ENCODE results near the gene ASB13. TPM values are rescaled to one million over a fixed set of nuclear protein-coding genes. Genes with fewer than 3 reads are reported as not detected.

ASB13 gene
- polyA plus RNA-seq, 1 of the 3 experiments (the other 2 are of a cell fraction): 9.2 TPM

DNA sequence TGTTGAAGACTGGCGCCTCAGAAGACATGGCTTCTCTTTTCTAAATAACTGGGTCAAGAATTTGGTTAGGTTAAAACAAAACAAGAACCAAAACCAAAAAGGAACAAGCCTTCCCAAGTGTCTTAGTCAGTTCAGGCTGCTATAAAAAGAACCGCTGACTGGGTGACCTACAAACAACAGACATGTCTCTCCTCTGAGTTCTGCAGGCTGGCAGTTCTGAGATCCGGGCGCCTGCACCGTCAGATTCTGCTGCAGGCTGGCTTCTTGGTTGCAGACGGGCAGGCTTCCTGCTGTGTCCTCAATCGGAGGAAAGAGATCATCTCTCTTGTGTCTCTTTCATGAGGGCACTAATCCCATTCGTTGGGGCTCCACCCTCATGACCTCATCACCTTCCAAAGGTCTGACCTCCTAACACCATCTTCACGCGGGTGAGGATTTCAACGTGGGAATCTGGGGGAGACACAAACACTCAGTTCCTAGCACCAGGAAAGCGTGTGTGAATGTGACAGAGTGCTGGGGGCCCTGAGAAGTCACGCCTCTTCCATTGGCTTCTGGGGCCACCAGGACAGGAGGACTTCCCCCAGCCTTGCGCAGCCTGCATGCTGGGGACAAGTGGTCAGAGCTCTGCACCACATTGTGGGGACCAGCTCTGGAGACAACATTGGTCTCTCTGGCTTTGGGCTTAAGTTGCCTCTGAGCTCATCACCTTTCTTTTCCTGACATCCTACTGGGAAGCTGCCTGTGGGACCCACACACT is 63.1 kb downstream of the ASB13 start:
- TF ChIP-seq SIN3A (IDR thresholded peaks at IDR 0.05; ENCODE audit: borderline replicate concordance, low read depth, low read length) (no peak), EP300 (IDR thresholded peaks at IDR 0.05; ENCODE audit: borderline replicate concordance in 1 of 2, low read depth in 1 of 2, low read length in 1 of 2) (no peak), RFX5 (IDR thresholded peaks at IDR 0.05; ENCODE audit: low read length) (no peak), MEF2A (IDR thresholded peaks at IDR 0.05; ENCODE audit: borderline replicate concordance, low read depth) (no peak), GATA2 (CRISPR knock-in tag; IDR thresholded peaks at IDR 0.05) (no peak), FOSL2 (IDR thresholded peaks at IDR 0.05; ENCODE audit: borderline replicate concordance, low read depth) (no peak), FOXJ3 (CRISPR knock-in tag; IDR thresholded peaks at IDR 0.05) (no peak), EZH2phosphoT487 (IDR thresholded peaks at IDR 0.05; ENCODE audit: borderline replicate concordance, low read depth) (no peak), USF1 (IDR thresholded peaks at IDR 0.05; ENCODE audit: borderline replicate concordance, low read depth) (no peak), PBX3 (IDR thresholded peaks at IDR 0.05) (no peak), RXRA (IDR thresholded peaks at IDR 0.05; ENCODE audit: borderline replicate concordance, low read depth) (no peak), RCOR1 (IDR thresholded peaks at IDR 0.05; ENCODE audit: low read length) (no peak), GABPA (IDR thresholded peaks at IDR 0.05; ENCODE audit: low read depth) (no peak), IRF3 (IDR thresholded peaks at IDR 0.05; ENCODE audit: low read depth, low read length) (no peak), FOXM1 (IDR thresholded peaks at IDR 0.05; ENCODE audit: low read depth) (no peak), POLR2AphosphoS5 (IDR thresholded peaks at IDR 0.05; ENCODE audit: low read depth, low read length) (no peak), MXI1 (IDR thresholded peaks at IDR 0.05; ENCODE audit: low read depth, low read length) (no peak)
- TF ChIP-seq, protein P1, sequence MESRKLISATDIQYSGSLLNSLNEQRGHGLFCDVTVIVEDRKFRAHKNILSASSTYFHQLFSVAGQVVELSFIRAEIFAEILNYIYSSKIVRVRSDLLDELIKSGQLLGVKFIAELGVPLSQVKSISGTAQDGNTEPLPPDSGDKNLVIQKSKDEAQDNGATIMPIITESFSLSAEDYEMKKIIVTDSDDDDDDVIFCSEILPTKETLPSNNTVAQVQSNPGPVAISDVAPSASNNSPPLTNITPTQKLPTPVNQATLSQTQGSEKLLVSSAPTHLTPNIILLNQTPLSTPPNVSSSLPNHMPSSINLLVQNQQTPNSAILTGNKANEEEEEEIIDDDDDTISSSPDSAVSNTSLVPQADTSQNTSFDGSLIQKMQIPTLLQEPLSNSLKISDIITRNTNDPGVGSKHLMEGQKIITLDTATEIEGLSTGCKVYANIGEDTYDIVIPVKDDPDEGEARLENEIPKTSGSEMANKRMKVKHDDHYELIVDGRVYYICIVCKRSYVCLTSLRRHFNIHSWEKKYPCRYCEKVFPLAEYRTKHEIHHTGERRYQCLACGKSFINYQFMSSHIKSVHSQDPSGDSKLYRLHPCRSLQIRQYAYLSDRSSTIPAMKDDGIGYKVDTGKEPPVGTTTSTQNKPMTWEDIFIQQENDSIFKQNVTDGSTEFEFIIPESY (IDR thresholded peaks at IDR 0.05; ENCODE audit: borderline replicate concordance, low read depth): no peak
- TF ChIP-seq, protein P2, sequence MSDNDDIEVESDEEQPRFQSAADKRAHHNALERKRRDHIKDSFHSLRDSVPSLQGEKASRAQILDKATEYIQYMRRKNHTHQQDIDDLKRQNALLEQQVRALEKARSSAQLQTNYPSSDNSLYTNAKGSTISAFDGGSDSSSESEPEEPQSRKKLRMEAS (IDR thresholded peaks at IDR 0.05; ENCODE audit: low read depth): no peak
- TF ChIP-seq, protein P3, sequence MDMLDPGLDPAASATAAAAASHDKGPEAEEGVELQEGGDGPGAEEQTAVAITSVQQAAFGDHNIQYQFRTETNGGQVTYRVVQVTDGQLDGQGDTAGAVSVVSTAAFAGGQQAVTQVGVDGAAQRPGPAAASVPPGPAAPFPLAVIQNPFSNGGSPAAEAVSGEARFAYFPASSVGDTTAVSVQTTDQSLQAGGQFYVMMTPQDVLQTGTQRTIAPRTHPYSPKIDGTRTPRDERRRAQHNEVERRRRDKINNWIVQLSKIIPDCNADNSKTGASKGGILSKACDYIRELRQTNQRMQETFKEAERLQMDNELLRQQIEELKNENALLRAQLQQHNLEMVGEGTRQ (IDR thresholded peaks at IDR 0.05; ENCODE audit: borderline replicate concordance, low read depth, low read length): no peak
- H3K27ac ChIP-seq (ENCODE audit: low read depth in 2 of 2, low read length in 1 of 2): no peak overlapping the region
- ChIA-PET POLR2A (no interaction called here), CTCF (interaction anchor here (1.4 kb wide), 1 partner anchor 20 kb away, joined by 5 read pairs; no protein-coding TSS in a partner anchor)
- no peaks in the 10 kb centered on the region for H3K79me2 ChIP-seq (ENCODE audit: insufficient read depth)
- H2AFZ ChIP-seq (ENCODE audit: low read depth): no peak overlapping the region
- no peaks in the 10 kb centered on the region for H4K20me1 ChIP-seq (ENCODE audit: insufficient read depth)
- H3K4me2 ChIP-seq: no peak overlapping the region
- no peak overlapping the region for H3K4me3 ChIP-seq (ENCODE audit: low read depth in 2 of 2, low read length in 1 of 2)
- 90% methylated on average over 13 of the region's 14 CpGs for WGBS (ENCODE audit: low lambda C conversion rate)
- no peaks in the 10 kb centered on the region; a peak in 1 of 4 replicates for H3K4me1 ChIP-seq (ENCODE audit: control insufficient read depth in 1 of 2, insufficient read depth in 2 of 2, low read depth in 1 of 2, low read length in 1 of 2)
- no peaks in the 10 kb centered on the region for H3K9me2 ChIP-seq
- no peaks in the 10 kb centered on the region for H3F3A ChIP-seq (replicated peaks; ENCODE audit: insufficient read depth)
- DNase-seq: no peak
- no peak overlapping the region for H3K9ac ChIP-seq
- no peaks in the 10 kb centered on the region for H3K27me3 ChIP-seq (ENCODE audit: insufficient read depth)
- no peaks in the 10 kb centered on the region for H3K9me3 ChIP-seq
- H3K36me3 ChIP-seq (replicated peaks in 1 of 2; ENCODE audit: control insufficient read depth in 1 of 2, insufficient read depth in 2 of 2, low read length in 1 of 2): no peaks in the 10 kb centered on the region
